Hematopoietic multipotent progenitor cell treated with erythropoietin and hydrocortisone succinate and interleukin-3 and kit ligand, for 4 days (in vitro differentiated cells): Measurements from ENCODE around the gene NUP62CL.
"Not testable (repeated sequence)": the region's sequence is repeated elsewhere in the genome, so short reads cannot be mapped to it uniquely, and the experiment has no call there.

Experiments
- DNase-seq: peaks from one replicate; pipeline ENCODE4 v3.0.0-alpha.2; 2015

NUP62CL gene

GRCh38 chrX:107205770-107206696 is at the start of gene NUP62CL, which contains the start of gene DNAAF6:
TSS of gene NUP62CL (minus strand) at chrX:107206433. CDS start at chrX:107175146, 31,287 bp downstream.
TSS of gene DNAAF6 (plus strand) at chrX:107206611. CDS start at chrX:107212876, 6,265 bp downstream.
- peak; percentile 92 for DNase-seq

GRCh38 chrX:107228486-107228819 is 22.2 kb upstream of the NUP62CL start:
- no peak for DNase-seq

- no peak for DNase-seq
Observed at GRCh38 chrX:107227780-107228485, 21.7 kb upstream of the NUP62CL start.

GRCh38 chrX:107226757-107227156 is 20.5 kb upstream of the NUP62CL start:
- DNase-seq, result no peak

- no peak for DNase-seq
Observed at GRCh38 chrX:107213477-107213876, 7.2 kb upstream of the NUP62CL start.

GRCh38 chrX:107207943-107208342 is 1.7 kb upstream of the NUP62CL start:
- DNase-seq, result no peak

- peak; percentile 18 for DNase-seq
Observed at GRCh38 chrX:107207089-107207488, 856 bp upstream of the NUP62CL start.

GRCh38 chrX:107206697-107207065 is 448 bp upstream of the NUP62CL start:
- DNase-seq, result no peak

GRCh38 chrX:107204068-107204605 is 2.1 kb downstream of the NUP62CL start:
- DNase-seq, result no peak

- no peak for DNase-seq
Observed at GRCh38 chrX:107199491-107199890, 6.7 kb downstream of the NUP62CL start.

GRCh38 chrX:107198074-107198473 is 8.2 kb downstream of the NUP62CL start:
- DNase-seq, result not testable (repeated sequence)

- DNase-seq, result peak; percentile 43
Observed at GRCh38 chrX:107197319-107197718, 8.9 kb downstream of the NUP62CL start.

GRCh38 chrX:107171369-107172102 is 34.7 kb downstream of the NUP62CL start:
- no peak for DNase-seq

- no peak for DNase-seq
Observed at GRCh38 chrX:107168712-107169111, 37.5 kb downstream of the NUP62CL start.

- peak; percentile 85 for DNase-seq
Observed at GRCh38 chrX:107168257-107168656, 38.0 kb downstream of the NUP62CL start.

- DNase-seq, result no peak
Observed at GRCh38 chrX:107167163-107167921, 38.9 kb downstream of the NUP62CL start.

- not testable (repeated sequence) for DNase-seq
Observed at GRCh38 chrX:107157618-107158017, 48.6 kb downstream of the NUP62CL start.

- not testable (repeated sequence) for DNase-seq
Observed at GRCh38 chrX:107155621-107156430, 50.4 kb downstream of the NUP62CL start.

- no peak for DNase-seq
Observed at GRCh38 chrX:107154787-107155620, 51.2 kb downstream of the NUP62CL start.

GRCh38 chrX:107153005-107153404 is 53.2 kb downstream of the NUP62CL start:
- DNase-seq, result peak; percentile 75
